ENCODE results near the gene RHBDL2.
"Not testable (repeated sequence)": the region's sequence is repeated elsewhere in the genome, so short reads cannot be mapped to it uniquely, and the experiment has no call there.

Gene RHBDL2

DNA sequence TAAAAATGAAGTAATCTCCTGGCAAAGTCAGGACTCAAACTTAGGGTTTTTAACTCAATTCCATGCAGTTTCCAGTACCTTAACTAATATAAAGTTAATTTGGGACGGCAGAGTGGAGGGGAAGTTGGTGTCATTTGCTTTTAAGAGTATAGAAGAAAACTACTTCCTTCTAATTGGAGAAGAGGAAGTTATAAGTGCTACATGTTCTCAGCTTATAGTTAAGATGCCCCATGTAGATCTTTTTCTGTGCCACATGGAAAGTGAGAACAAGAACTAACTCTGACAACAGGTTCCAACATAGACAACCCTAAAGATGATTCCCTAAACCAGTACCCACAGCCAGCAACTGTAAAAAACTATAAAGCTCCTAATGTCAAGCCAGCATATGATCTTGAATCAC is 93.6 kb downstream of the RHBDL2 start:
- DNase-seq (ENCODE audit: extremely low read depth, low read depth): no peak
- TF ChIP-seq, protein P1, sequence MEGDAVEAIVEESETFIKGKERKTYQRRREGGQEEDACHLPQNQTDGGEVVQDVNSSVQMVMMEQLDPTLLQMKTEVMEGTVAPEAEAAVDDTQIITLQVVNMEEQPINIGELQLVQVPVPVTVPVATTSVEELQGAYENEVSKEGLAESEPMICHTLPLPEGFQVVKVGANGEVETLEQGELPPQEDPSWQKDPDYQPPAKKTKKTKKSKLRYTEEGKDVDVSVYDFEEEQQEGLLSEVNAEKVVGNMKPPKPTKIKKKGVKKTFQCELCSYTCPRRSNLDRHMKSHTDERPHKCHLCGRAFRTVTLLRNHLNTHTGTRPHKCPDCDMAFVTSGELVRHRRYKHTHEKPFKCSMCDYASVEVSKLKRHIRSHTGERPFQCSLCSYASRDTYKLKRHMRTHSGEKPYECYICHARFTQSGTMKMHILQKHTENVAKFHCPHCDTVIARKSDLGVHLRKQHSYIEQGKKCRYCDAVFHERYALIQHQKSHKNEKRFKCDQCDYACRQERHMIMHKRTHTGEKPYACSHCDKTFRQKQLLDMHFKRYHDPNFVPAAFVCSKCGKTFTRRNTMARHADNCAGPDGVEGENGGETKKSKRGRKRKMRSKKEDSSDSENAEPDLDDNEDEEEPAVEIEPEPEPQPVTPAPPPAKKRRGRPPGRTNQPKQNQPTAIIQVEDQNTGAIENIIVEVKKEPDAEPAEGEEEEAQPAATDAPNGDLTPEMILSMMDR (IDR thresholded peaks at IDR 0.05; ENCODE audit: low read depth, low read length, missing control alignments): no peak
- H3K4me3 ChIP-seq (replicated peaks; ENCODE audit: low read depth, low read length): no peak overlapping the region

DNA sequence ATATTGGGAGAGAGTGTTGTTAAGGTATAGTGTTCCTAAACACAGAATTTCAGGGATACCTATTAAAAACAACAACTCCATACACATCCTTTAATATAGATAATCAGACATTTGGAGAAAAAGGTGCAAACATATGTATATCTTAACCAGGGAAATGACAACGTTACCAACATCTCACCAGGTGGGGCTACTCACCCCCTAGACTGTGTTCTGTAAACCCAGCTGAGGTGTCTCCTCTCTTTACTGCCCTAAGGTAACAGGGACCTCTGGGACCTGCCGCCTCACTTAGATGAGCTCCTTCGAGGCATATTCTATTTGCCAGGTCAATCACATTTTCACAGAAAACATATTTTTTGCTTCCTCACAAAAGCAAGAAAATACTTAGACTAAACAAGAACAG is 95.4 kb downstream of the RHBDL2 start:
- DNase-seq (ENCODE audit: extremely low read depth, low read depth): no peak
- no peak overlapping the region for H3K4me3 ChIP-seq (replicated peaks; ENCODE audit: low read depth, low read length)
- TF ChIP-seq, protein P1 (IDR thresholded peaks at IDR 0.05; ENCODE audit: low read depth, low read length, missing control alignments): no peak

DNA sequence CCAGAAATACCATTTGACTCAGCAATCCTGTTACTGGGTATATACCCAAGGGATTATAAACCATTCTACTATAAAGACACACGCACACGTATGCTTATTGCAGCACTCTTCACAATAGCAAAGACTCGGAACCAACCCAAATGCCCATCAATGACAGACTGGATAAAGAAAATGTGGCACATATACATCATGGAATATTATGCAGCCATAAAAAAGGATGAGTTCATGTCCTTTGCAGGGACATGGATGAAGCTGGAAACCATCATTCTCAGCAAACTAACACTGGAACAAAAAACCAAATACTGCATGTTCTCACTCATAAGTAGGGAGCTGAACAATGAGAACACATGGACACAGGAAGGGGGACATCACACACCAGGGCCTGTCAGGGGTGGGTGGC is 96.5 kb downstream of the RHBDL2 start:
- not testable (repeated sequence) for H3K4me3 ChIP-seq (replicated peaks; ENCODE audit: low read depth, low read length)

DNA sequence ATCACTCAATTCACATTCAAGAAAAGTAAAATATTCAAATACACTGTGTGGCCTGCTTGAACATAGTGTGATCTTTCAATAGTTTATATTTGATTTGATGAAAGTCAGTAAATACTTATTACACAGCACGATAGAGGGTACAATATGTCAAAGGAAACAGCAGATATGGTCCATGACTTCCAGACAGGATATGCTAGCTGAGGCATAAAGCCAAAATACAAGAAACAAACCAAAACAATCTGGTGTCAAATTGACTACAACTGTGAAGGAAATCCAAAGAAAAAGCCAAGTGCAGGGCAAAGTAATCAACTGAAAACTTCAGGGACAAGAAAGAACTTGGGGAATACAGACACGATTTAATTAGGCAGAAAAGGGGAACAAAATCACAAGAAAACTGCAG is 101.3 kb downstream of the RHBDL2 start:
- TF ChIP-seq, protein P1 (IDR thresholded peaks at IDR 0.05; ENCODE audit: low read depth, low read length, missing control alignments): no peak
- H3K4me3 ChIP-seq (replicated peaks; ENCODE audit: low read depth, low read length): no peak overlapping the region
- DNase-seq (ENCODE audit: extremely low read depth, low read depth): no peak

More for the DNA sequence above, 96.5 kb downstream of the RHBDL2 start:
- not testable (repeated sequence) for DNase-seq (ENCODE audit: extremely low read depth, low read depth)

DNA sequence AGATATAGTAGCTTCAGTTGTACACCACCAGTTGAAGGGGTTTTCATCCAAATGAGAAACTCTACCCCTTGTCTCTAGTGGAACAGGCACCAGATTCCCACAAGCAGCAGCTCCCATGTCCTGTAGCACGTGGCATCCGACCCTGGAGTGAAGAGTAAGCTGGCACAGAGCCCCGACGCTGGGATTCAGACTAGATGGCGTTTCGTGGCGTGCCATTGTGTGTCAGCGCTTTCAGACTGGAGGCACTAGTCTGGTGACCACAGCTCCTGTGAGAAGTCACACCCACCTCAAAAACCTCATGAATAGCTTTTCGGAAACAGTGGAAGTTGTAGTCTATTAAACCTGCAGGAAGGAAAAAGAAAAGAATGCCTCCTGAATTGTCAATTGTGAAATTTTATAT is 102.3 kb downstream of the RHBDL2 start:
- TF ChIP-seq, protein P1 (IDR thresholded peaks at IDR 0.05; ENCODE audit: low read depth, low read length, missing control alignments): no peak
- no peak overlapping the region for H3K4me3 ChIP-seq (replicated peaks; ENCODE audit: low read depth, low read length)
- no peak for DNase-seq (ENCODE audit: extremely low read depth, low read depth)

DNA sequence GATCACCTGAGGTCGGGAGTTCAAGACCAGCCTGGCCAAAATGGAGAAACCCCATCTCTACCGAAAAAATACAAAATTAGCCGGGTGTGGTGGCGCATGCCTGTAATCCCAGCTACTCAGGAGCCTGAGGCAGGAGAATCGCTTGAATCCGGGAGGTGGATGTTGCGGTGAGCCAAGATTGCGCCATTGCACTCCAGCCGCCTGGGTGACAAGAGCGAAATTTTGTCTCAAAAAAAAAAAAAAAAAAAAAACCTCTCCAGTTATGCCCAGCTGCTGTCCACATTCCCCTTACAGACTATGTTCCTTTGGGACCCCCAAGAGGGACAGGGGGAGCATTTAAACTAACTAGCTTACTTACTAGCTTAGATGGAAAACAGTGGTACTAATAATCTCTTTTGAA is 105.3 kb downstream of the RHBDL2 start:
- DNase-seq (ENCODE audit: extremely low read depth, low read depth); H3K4me3 ChIP-seq (replicated peaks; ENCODE audit: low read depth, low read length): not testable (repeated sequence)

Data from HFF-Myc (cell line).